Type B pancreatic cell (in vitro differentiated cells): ENCODE measurements around the gene SMIM35. TPM values are rescaled to one million over a fixed set of nuclear protein-coding genes. Genes with fewer than 3 reads are reported as not detected.

Experiments
- DNase-seq: peaks from one replicate; pipeline ENCODE4 v3.0.0; 2021; ENCODE audit warnings: mixed read lengths; ENCODE audit not compliant: unreplicated experiment; ENCODE audit errors: extremely low spot score
- H3K27ac Mint-ChIP-seq: 2 replicates; pipeline ENCODE4 v1.8.0; 2021; ENCODE audit warnings: mild to moderate bottlenecking, mixed read lengths
- H3K27me3 Mint-ChIP-seq: 2 replicates; pipeline ENCODE4 v1.8.0; 2021; ENCODE audit warnings: mixed read lengths
- H3K36me3 Mint-ChIP-seq: 2 replicates; pipeline ENCODE4 v1.8.0; 2021; ENCODE audit warnings: mixed read lengths
- H3K4me1 Mint-ChIP-seq: one replicate; pipeline ENCODE4 v1.8.0; 2021; ENCODE audit warnings: mixed read lengths; ENCODE audit not compliant: unreplicated experiment
- H3K4me3 Mint-ChIP-seq: 2 replicates; pipeline ENCODE4 v1.8.0; 2021; ENCODE audit warnings: mild to moderate bottlenecking, mixed read lengths
- H3K9me3 Mint-ChIP-seq: 2 replicates; pipeline ENCODE4 v1.8.0; 2021; ENCODE audit warnings: mixed read lengths
- total RNA-seq: library from RNA; stranded (reverse); gene quantifications from 2 replicates; pipeline ENCODE4 v1.2.1, GENCODE V29; 2021; ENCODE audit warnings: low replicate concordance
- TF ChIP-seq, protein P1 (sequence below): fragments of 200-600 bp; sonication (generic); conservative IDR thresholded peaks from 2 replicates; pipeline ENCODE4 v1.5.0; 2021; ENCODE audit warnings: antibody characterized with exemption, mild to moderate bottlenecking

Gene SMIM35
- total RNA-seq, 1 donor from 2014 or later, result 0.17 TPM

DNA sequence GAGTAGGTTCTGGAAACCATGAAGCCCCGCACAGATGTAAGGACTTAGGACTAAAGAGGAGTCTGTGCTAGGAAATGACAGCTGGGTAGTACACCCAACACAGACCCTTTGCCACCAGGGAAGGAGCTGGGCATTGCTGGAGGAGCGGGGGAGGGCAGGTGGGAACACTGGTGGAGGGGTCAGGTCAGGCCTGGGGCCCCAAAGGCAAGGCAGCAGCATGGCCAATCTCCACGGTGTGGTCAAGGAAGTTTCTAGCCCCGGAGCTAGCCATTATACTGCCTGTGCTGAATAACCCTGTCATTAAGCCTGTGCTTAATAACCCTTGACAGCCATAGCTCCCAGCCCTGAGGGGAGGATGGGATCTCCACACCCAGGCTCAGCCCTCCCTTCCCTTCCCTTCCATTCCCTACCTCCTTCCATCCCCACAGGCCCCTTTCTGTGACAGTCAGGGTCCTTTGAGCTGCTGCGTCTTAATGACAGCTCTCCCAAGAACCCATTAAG lies 7.8 kb downstream of the SMIM35 start:
- H3K9me3 Mint-ChIP-seq, result no peaks in the 10 kb centered on the region
- no peaks in the 10 kb centered on the region for H3K36me3 Mint-ChIP-seq
- H3K27ac Mint-ChIP-seq, result peak overlapping the region; percentile 87
- TF ChIP-seq, protein P1, sequence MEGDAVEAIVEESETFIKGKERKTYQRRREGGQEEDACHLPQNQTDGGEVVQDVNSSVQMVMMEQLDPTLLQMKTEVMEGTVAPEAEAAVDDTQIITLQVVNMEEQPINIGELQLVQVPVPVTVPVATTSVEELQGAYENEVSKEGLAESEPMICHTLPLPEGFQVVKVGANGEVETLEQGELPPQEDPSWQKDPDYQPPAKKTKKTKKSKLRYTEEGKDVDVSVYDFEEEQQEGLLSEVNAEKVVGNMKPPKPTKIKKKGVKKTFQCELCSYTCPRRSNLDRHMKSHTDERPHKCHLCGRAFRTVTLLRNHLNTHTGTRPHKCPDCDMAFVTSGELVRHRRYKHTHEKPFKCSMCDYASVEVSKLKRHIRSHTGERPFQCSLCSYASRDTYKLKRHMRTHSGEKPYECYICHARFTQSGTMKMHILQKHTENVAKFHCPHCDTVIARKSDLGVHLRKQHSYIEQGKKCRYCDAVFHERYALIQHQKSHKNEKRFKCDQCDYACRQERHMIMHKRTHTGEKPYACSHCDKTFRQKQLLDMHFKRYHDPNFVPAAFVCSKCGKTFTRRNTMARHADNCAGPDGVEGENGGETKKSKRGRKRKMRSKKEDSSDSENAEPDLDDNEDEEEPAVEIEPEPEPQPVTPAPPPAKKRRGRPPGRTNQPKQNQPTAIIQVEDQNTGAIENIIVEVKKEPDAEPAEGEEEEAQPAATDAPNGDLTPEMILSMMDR, result no peak
- peaks cover 38% of the 10 kb centered on the region for H3K4me1 Mint-ChIP-seq
- H3K4me3 Mint-ChIP-seq, result peak overlapping the region; percentile 86
- no peak for DNase-seq
- H3K27me3 Mint-ChIP-seq, result no peaks in the 10 kb centered on the region

GRCh38 chr11:118076754-118077281 lies 9.9 kb downstream of the SMIM35 start, which contains the start of gene TMPRSS4:
Gene TMPRSS4, plus strand, starts transcription at chr11:118077078. Its CDS starts 225 bp downstream, at chr11:118077303.
- H3K4me1 Mint-ChIP-seq, result peaks cover 25% of the 10 kb centered on the region
- no peaks in the 10 kb centered on the region for H3K27me3 Mint-ChIP-seq
- H3K27ac Mint-ChIP-seq, result peak within 1 kb of the TSS; percentile 90
- DNase-seq, result no peak
- H3K36me3 Mint-ChIP-seq, result no peaks in the 10 kb centered on the region
- H3K9me3 Mint-ChIP-seq, result no peaks in the 10 kb centered on the region
- H3K4me3 Mint-ChIP-seq, result peak within 1 kb of the TSS; percentile 86
- TF ChIP-seq, protein P1, result no peak

DNA sequence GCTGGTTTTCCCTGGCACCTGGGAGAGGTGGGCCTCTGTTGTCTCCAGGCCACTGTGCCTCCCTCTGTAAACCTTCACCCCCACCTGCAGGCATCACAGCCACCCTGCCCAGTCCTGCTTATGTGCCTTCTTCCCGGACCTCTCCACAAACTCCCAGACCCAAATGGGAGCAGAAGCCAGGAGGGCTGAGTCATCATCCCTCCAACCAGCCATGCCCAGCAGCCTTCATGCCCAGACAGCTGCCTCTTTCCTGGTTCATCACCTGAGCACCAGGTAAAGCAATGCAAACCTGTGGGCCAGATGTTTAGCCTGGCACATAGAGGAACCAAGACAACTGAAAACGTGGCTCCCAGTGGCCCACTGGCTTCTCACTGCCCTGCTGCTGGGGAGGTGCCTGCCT lies 12.0 kb downstream of the SMIM35 start:
- Mint-ChIP-seq H3K4me1 (peaks cover 20% of the 10 kb centered on the region), H3K4me3 (no peak overlapping the region), H3K36me3 (no peaks in the 10 kb centered on the region), H3K9me3 (no peaks in the 10 kb centered on the region), H3K27me3 (no peaks in the 10 kb centered on the region), H3K27ac (no peak overlapping the region)
- TF ChIP-seq, protein P1, result no peak
- no peak for DNase-seq

DNA sequence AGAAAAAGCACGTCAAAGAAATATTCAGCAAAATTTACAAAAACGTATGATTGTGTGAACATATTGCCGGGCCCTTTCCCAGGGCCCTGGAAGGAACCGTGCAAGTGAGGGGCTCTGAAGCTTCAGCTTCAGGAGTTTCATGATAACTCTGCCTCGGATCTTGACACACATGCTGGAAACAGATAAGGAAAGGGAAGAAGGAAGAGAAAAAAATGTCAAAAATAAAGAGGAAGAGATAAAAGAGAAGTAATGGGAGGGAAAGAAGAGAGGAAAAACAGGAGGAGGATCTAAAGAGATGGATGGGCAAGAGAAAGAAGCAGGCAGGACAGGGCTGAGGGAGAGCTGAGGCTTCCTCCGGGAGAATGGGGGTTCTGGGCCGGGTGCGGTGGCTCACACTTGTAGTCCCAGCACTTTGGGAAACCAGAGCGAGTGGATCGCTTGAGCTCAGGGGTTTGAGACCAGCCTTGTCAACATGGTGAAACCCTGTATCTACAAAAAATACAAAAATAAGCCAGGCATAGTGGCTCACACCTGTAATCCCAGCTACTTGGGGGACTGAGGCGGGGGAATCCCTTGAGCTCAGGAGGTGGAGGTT lies 12.6 kb downstream of the SMIM35 start:
- DNase-seq, result no peak
- Mint-ChIP-seq H3K9me3 (no peaks in the 10 kb centered on the region), H3K27ac (no peak overlapping the region), H3K27me3 (no peaks in the 10 kb centered on the region), H3K4me3 (no peak overlapping the region), H3K36me3 (no peaks in the 10 kb centered on the region), H3K4me1 (peaks cover 20% of the 10 kb centered on the region)
- TF ChIP-seq, protein P1, result no peak

DNA sequence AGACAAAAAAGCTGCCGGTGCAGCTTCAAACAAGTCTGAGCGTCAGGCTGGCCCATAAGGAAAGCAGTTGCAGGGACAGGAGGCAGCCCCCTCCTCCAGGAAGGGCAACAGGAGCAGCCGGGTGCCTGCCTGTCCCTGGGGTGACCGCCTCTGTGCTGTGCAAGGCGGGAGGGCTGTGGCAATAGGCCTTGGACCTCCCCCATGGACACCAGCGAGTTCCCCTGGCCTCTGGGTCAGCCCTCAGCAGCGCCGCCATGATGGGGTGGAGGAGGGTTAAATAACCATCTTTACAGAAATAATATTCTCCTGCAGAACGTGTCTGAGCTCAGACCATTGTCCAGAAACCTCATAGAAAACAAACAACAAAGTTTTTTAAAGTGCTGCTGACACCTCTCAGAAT lies 13.2 kb downstream of the SMIM35 start:
- Mint-ChIP-seq H3K36me3 (no peaks in the 10 kb centered on the region), H3K27me3 (no peaks in the 10 kb centered on the region), H3K4me3 (no peak overlapping the region), H3K27ac (no peak overlapping the region), H3K9me3 (no peaks in the 10 kb centered on the region), H3K4me1 (peaks cover 17% of the 10 kb centered on the region)
- DNase-seq, result no peak
- TF ChIP-seq, protein P1, result no peak
